Stimulated activated CD8-positive, alpha-beta memory T cell treated with anti-CD3 and anti-CD28 coated beads, Interleukin-2, amount 100 ng/mL, for 1 hour (primary cell): Measurements from ENCODE around the gene C5.
"Not testable (repeated sequence)": the region's sequence is repeated elsewhere in the genome, so short reads cannot be mapped to it uniquely, and the experiment has no call there.

Source experiments
- DNase-seq, 2 donors: peaks; one replicate each; pipeline ENCODE4 v3.0.0-alpha.2; 2020; ENCODE audit warnings: low read depth in 2 of 2

Gene C5

GRCh38 chr9:120979797-120980196, 70.3 kb downstream of the C5 start:
- DNase-seq: no peak

DNA sequence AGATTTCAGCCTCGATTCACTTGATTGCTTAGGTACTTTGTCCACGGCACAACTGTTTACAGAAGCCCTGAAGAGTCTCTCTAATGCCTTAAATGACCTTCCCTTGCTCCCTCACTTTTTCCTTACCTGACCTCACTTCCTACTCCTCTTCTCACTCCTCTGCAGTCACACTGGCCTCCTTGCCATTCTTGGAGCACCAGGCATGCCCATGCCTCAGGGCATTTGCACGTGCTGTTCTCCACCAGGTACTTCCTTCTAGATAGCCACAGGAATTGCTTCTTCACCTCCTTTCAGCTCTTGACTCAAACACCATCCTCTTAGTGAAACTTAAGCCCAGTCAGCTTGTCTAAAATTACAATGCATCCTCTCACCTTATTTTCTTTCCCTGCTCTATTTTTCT, 71.1 kb downstream of the C5 start:
- DNase-seq: no peak

GRCh38 chr9:120977321-120977720, 72.8 kb downstream of the C5 start:
- no peak for DNase-seq

GRCh38 chr9:120974921-120975320, 75.2 kb downstream of the C5 start:
- no peak for DNase-seq

DNA sequence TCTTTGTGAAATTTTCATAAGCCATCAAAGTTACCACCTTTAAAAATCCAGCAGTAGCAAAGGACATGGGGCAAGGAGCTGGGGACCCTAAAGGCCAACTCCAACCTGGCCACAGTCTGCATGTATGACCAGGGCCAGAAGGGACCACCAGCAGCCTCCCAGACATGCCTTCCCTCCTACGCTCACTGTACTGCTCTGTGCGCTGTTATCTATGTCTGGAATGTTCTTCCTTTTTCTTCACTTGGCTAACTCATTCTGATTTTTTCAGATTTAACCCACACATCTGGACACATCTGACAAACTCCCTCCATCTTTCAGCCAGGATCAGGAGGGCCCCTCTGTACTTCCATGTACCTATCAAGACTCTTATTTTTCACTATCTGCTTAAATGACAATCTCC, 75.9 kb downstream of the C5 start:
- no peak for DNase-seq

DNA sequence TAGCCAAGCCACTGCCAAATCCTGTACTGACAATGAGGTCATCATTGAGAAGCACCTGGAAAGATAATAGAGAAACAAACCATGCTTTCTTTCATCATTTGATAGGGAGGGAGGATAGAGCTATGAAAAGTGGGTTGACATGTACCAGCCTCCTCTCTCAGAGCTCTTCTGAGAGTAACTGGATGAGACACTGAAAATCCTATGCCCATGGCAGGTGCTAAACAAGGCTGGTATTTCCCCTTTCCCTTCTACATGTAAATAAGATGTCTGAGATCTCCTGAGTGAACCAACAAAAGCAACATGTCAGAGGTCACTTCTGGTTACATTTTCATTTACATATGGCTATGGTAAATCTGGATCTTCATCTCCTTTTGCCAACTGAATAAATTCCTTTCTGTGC, 78.1 kb downstream of the C5 start:
- DNase-seq: no peak

DNA sequence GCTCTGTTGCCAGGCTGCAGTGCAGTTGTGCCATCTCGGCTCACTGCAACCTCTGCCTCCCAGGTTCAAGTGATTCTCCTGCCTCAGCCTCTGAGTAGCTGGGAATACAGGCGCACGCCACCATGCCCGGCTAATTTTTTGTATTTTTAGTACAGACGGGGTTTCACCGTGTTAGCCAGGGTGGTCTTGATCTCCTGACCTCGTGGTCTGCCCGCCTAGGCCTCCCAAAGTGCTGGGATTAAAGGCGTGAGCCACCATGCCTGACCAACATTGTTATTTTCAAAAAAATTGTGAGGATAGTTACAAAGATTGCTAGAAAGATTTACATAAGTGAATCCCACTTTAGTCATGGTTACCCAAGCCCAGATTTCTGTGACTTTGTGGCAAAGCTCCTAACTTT, 78.6 kb downstream of the C5 start:
- DNase-seq: not testable (repeated sequence)

DNA sequence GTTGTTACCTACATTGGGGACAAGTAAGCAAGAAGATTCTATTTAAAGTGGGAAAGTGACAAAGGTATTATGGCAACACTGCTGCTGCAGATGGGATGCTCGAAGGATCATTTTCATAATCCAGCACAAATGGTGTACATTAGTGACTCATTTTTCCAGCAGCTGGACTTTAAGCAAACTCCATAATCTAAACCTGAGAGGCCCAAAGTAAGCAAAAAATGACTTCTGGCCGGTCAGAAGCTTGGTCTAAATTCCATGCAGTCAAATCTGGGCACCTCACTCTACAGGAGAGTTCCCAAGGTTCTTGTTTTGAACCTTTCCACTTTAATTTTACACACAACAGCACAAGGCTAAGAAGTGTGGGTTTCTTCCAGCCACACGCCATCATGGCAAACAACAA, 79.8 kb downstream of the C5 start:
- DNase-seq: no peak

GRCh38 chr9:120966013-120966369, 84.1 kb downstream of the C5 start:
- DNase-seq: no peak

- DNase-seq: no peak
Measured at GRCh38 chr9:120965344-120966012, 84.6 kb downstream of the C5 start.

GRCh38 chr9:120961936-120962335, 88.1 kb downstream of the C5 start:
- DNase-seq: no peak

GRCh38 chr9:120960001-120960400, 90.1 kb downstream of the C5 start:
- DNase-seq: no peak

DNA sequence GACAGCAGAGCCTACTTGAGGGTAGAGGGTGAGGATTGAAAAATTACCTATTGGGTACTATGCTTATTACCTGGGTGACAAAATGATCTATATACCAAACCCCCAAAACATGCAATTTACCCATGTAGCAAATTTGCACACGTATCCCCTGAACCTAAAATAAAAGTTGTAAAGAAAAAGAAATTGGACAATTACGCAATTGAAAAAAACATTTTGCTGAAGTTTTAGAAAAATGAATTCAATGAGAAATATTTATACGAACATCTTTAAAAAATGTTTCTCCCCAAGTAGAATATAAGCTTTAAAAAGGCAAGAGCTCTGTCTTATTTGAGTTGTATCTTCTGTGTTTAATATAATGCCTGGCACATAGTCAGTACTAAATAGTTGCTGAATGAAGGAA, 93.2 kb downstream of the C5 start:
- DNase-seq: no peak

GRCh38 chr9:120951960-120952618, 98.0 kb downstream of the C5 start:
- no peak for DNase-seq

DNA sequence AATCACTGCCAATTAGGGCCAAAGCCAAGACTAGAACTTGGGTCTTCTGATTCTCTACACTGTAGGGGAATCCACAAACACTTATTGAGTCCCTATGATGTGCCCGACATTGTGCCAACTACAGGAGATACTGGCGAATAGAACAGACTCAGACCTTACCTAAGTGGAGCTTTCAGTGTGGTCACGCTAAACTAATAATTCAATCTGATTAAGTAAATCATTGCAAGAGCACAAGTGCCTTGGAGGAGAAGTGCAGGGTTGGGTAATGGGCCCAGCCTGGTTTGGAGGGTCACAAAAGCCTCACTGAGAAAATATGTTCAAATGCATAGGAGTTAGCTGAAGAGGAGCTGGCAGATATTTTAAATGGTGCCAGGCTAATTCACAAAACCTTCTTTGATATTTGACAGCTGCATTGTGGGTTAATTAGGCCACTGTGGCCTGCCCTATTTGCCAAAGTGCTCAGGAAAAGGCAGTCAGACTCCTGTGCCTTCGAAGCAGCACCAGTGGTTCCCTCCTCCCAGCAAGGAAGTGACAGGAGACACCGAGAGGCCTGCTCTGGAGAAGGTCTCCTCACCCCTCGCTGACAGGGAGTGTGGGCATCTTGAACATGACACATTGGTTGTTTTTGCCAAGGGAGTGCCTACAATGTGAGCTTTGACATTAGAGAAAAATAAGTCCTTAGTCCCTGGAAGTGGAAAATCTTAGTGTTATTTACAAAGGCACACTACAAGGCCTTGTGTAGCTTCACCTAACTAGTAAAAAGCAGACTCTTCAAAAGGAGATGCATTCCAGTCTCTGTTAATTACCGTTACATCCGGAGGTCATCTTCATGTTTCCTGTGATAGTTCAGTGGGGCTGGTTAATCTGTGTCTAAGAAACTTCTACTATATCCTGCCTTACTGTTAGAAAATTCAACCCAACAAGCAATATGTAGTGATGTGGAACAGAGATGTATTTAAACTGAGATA, 99.4 kb downstream of the C5 start:
- no peak for DNase-seq

DNA sequence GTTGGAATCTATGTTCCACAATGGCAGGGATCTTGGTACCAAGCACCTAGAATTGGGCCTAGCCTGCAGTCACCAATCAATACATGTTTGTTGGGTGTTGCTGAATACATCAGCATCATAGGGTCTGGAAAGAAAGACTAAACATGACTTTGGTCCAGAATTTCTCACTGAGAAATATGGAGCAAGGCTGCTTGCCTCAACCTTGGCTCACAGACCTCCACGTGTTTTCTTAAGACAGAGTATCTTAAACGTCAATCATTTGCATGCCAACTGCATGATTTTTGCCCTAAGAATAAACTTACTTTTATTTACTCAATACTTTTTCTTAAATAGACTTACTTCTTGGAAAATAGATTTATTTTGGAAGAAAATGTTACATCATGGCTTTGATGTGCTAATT, 100.8 kb downstream of the C5 start:
- DNase-seq: no peak

GRCh38 chr9:120948824-120949223, 101.3 kb downstream of the C5 start:
- DNase-seq: no peak

GRCh38 chr9:120947222-120947621, 102.9 kb downstream of the C5 start:
- DNase-seq: no peak

GRCh38 chr9:120946259-120946658, 103.8 kb downstream of the C5 start:
- no peak for DNase-seq

DNA sequence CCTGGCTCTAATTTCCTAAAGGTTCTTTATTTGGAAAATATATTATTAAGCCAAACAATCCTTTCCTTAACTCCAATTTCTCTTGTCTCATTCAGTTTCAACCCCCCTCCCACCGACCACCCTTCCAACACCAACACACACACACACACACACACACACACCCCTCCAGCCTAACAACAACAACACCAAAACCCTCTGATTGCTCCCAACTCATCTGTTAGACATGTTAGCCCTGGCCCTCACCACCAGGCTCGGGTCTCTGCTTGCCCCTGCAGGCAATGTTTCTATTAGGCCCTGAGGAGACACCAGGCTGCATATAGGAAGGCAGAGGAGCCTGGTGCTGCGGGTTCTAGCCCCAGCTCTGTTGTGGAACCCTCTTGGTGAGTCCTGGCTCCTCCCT, 105.1 kb downstream of the C5 start:
- DNase-seq: no peak

DNA sequence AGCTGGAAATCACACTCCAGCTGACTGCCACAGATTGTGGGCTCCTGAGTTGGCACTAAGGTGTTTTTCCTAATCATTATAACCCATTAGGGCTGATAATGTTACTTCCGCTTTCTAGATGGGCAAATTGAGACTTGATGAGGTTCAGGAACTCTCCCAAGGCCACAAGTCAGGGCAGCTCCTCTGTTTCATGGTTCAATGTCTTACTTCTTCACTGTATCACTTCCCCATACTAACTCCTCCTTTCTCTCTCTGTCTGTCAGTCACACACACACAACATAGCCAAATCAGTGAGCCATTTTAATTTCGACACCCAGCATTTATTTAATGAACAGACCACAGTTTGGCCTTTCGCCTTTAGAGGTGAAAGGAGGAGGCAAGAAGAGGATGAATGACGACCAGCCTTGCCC, 105.6 kb downstream of the C5 start:
- no peak for DNase-seq

DNA sequence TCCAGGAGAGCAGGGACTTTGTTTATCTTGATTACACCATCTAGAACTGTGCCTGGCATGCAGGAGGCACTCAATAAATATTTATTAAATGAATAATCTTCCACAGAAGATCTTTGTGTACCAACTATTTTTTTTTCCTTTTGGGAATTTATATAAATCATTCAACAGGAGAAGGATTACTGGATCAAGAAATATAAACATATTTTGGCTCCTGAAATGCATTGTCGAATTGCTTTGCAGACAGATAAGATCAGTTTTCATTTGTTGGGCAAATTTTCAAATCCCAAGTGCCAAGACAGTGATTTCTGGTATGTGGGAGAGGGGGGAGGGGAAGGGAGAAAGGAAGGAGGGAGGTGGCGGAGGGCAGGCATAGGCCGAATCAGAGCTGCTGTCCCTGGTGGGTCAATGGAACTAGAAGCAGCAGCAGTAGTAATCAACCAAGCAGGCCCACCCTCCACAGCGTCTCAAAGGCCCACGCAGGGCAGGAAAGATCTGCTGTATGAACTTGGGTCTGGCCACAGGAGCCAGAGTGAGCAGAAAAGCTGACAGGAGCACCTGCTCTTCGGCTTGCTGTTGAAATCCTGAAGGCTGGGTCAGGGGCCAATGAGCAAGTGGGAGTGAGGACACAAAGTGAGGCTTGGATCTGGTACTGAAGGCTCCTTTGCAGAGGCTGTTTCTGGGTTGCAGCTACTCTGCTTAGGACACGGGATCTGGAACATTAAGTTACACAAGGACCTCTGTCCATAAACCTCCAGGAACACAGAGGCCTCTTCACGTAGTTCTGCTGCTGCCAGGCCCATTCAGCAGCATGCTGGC, 107.7 kb downstream of the C5 start:
- DNase-seq: no peak
